Activated CD4-positive, alpha-beta T cell treated with anti-CD3 and anti-CD28 coated beads, Interleukin-2, amount 10 ng/mL, durations not matched to agents 24 days and 14 days (primary cell): Measurements from ENCODE around the gene PRMT5. TPM values are rescaled to one million over a fixed set of nuclear protein-coding genes. Genes with fewer than 3 reads are reported as not detected.
"Not testable (repeated sequence)": the region's sequence is repeated elsewhere in the genome, so short reads cannot be mapped to it uniquely, and the experiment has no call there.

Experiments
- DNase-seq: peaks from one replicate; pipeline ENCODE4 v3.0.0; 2022
- H3K27ac Mint-ChIP-seq: one replicate; pipeline ENCODE4 v1.8.0; 2022; ENCODE audit warnings: mild to moderate bottlenecking, mixed read lengths
- H3K27me3 Mint-ChIP-seq: one replicate; pipeline ENCODE4 v1.8.0; 2022; ENCODE audit warnings: mixed read lengths
- H3K36me3 Mint-ChIP-seq: one replicate; pipeline ENCODE4 v1.8.0; 2022; ENCODE audit warnings: low read depth, mild to moderate bottlenecking, mixed read lengths
- H3K4me1 Mint-ChIP-seq: one replicate; pipeline ENCODE4 v1.8.0; 2021; ENCODE audit warnings: mixed read lengths
- H3K4me3 Mint-ChIP-seq: one replicate; pipeline ENCODE4 v1.8.0; 2022; ENCODE audit warnings: mild to moderate bottlenecking, moderate library complexity, mixed read lengths
- H3K9me3 Mint-ChIP-seq: one replicate; pipeline ENCODE4 v1.8.0; 2021; ENCODE audit warnings: mixed read lengths
- intact Hi-C: fragments of 100-400 bp; cut with micrococcal nuclease; formaldehyde crosslinking; loops from one replicate; pipeline ENCODE4 v1.15.1; 2023
- total RNA-seq: library from RNA; stranded (reverse); gene quantifications from 2 replicates; pipeline ENCODE4 v1.2.3, GENCODE V29; 2022

Gene PRMT5
- total RNA-seq: 198 and 200 TPM in 2 replicates

- Mint-ChIP-seq H3K4me3 (no peak within 1 kb of the TSS), H3K9me3 (no peaks in the 10 kb centered on the region), H3K27ac (no peak within 1 kb of the TSS), H3K36me3 (peaks cover 30% of the 10 kb centered on the region), H3K4me1 (peaks cover 25% of the 10 kb centered on the region), H3K27me3 (no peaks in the 10 kb centered on the region)
- intact Hi-C loops: loop anchor here (1.0 to 5.0 kb wide), 9 partner anchors 10 to 373 kb away; partner anchors contain the start of genes C14orf93, CDH24, DAD1 and HAUS4
- peak; percentile 99 for DNase-seq
Measured at GRCh38 chr14:22929104-22929960, at the start of gene PRMT5. PRMT5 (minus strand) TSS chr14:22929376; CDS start chr14:22929361, 15 bp downstream.

GRCh38 chr14:22978487-22978837, 49.3 kb upstream of the PRMT5 start:
- H3K4me1 Mint-ChIP-seq: peaks cover 7% of the 10 kb centered on the region
- no peaks in the 10 kb centered on the region for H3K36me3 Mint-ChIP-seq
- H3K27me3 Mint-ChIP-seq: peaks cover 20% of the 10 kb centered on the region
- intact Hi-C loops: no loop called here
- H3K4me3 Mint-ChIP-seq: no peak overlapping the region
- no peaks in the 10 kb centered on the region for H3K9me3 Mint-ChIP-seq
- no peak overlapping the region for H3K27ac Mint-ChIP-seq
- no peak for DNase-seq

- H3K4me3 Mint-ChIP-seq: no peak overlapping the region
- no peaks in the 10 kb centered on the region for H3K36me3 Mint-ChIP-seq
- intact Hi-C loops: no loop called here
- peaks cover 7% of the 10 kb centered on the region for H3K4me1 Mint-ChIP-seq
- no peak overlapping the region for H3K27ac Mint-ChIP-seq
- peaks cover 20% of the 10 kb centered on the region for H3K27me3 Mint-ChIP-seq
- no peak for DNase-seq
- H3K9me3 Mint-ChIP-seq: no peaks in the 10 kb centered on the region
Measured at GRCh38 chr14:22977684-22978486, 48.7 kb upstream of the PRMT5 start.

GRCh38 chr14:22977434-22977683, 48.2 kb upstream of the PRMT5 start:
- Mint-ChIP-seq H3K4me3 (no peak overlapping the region), H3K27me3 (peaks cover 20% of the 10 kb centered on the region), H3K4me1 (peaks cover 7% of the 10 kb centered on the region), H3K27ac (no peak overlapping the region), H3K9me3 (no peaks in the 10 kb centered on the region), H3K36me3 (no peaks in the 10 kb centered on the region)
- no peak for DNase-seq
- intact Hi-C loops: no loop called here

- peaks cover 7% of the 10 kb centered on the region for H3K4me1 Mint-ChIP-seq
- H3K27ac Mint-ChIP-seq: no peak overlapping the region
- intact Hi-C loops: no loop called here
- H3K36me3 Mint-ChIP-seq: no peaks in the 10 kb centered on the region
- no peaks in the 10 kb centered on the region for H3K9me3 Mint-ChIP-seq
- no peak for DNase-seq
- no peak overlapping the region for H3K4me3 Mint-ChIP-seq
- peaks cover 22% of the 10 kb centered on the region for H3K27me3 Mint-ChIP-seq
Measured at GRCh38 chr14:22976620-22977433, 47.7 kb upstream of the PRMT5 start.

GRCh38 chr14:22974530-22975313, 45.5 kb upstream of the PRMT5 start:
- Mint-ChIP-seq H3K4me1 (peaks cover 2% of the 10 kb centered on the region), H3K4me3 (no peak overlapping the region), H3K36me3 (no peaks in the 10 kb centered on the region), H3K27ac (no peak overlapping the region), H3K9me3 (no peaks in the 10 kb centered on the region), H3K27me3 (peaks cover 19% of the 10 kb centered on the region)
- DNase-seq: no peak
- intact Hi-C loops: no loop called here

- H3K9me3 Mint-ChIP-seq: no peaks in the 10 kb centered on the region
- intact Hi-C loops: loop anchor here (1.0 kb wide), 2 partner anchors 10 to 85 kb away; no protein-coding TSS in a partner anchor
- H3K27me3 Mint-ChIP-seq: peaks cover 11% of the 10 kb centered on the region
- H3K4me3 Mint-ChIP-seq: no peak overlapping the region
- H3K36me3 Mint-ChIP-seq: no peaks in the 10 kb centered on the region
- H3K4me1 Mint-ChIP-seq: no peaks in the 10 kb centered on the region
- peak; percentile 84 for DNase-seq
- no peak overlapping the region for H3K27ac Mint-ChIP-seq
Measured at GRCh38 chr14:22973217-22974032, 44.2 kb upstream of the PRMT5 start.

- intact Hi-C loops: no loop called here
- no peak overlapping the region for H3K4me3 Mint-ChIP-seq
- no peak overlapping the region for H3K27ac Mint-ChIP-seq
- no peaks in the 10 kb centered on the region for H3K36me3 Mint-ChIP-seq
- H3K9me3 Mint-ChIP-seq: no peaks in the 10 kb centered on the region
- no peaks in the 10 kb centered on the region for H3K4me1 Mint-ChIP-seq
- DNase-seq: no peak
- H3K27me3 Mint-ChIP-seq: peaks cover 10% of the 10 kb centered on the region
Measured at GRCh38 chr14:22972313-22972930, 43.2 kb upstream of the PRMT5 start.

- Mint-ChIP-seq H3K36me3 (no peaks in the 10 kb centered on the region), H3K27me3 (peaks cover 4% of the 10 kb centered on the region), H3K4me3 (no peak overlapping the region), H3K4me1 (no peaks in the 10 kb centered on the region), H3K27ac (no peak overlapping the region), H3K9me3 (no peaks in the 10 kb centered on the region)
- DNase-seq: no peak
- intact Hi-C loops: no loop called here
Measured at GRCh38 chr14:22971152-22971551, 42.0 kb upstream of the PRMT5 start.

GRCh38 chr14:22966783-22967269, 37.6 kb upstream of the PRMT5 start:
- Mint-ChIP-seq H3K27ac (no peak overlapping the region), H3K36me3 (no peaks in the 10 kb centered on the region), H3K4me3 (no peak overlapping the region), H3K9me3 (no peaks in the 10 kb centered on the region), H3K4me1 (no peaks in the 10 kb centered on the region), H3K27me3 (peaks cover 6% of the 10 kb centered on the region)
- DNase-seq: no peak
- intact Hi-C loops: no loop called here

GRCh38 chr14:22965916-22966782, 37.0 kb upstream of the PRMT5 start:
- not testable (repeated sequence) for H3K4me3 Mint-ChIP-seq, H3K9me3 Mint-ChIP-seq, H3K27ac Mint-ChIP-seq

More at GRCh38 chr14:22965916-22966782, 37.0 kb upstream of the PRMT5 start:
- H3K4me1 Mint-ChIP-seq, H3K27me3 Mint-ChIP-seq, intact Hi-C loops, H3K36me3 Mint-ChIP-seq, DNase-seq: not testable (repeated sequence)
